Suppressor macrophage treated with lipopolysaccharide for 4 hours (primary cell): ENCODE measurements around the gene HIPK4.
"Not testable (repeated sequence)": the region's sequence is repeated elsewhere in the genome, so short reads cannot be mapped to it uniquely, and the experiment has no call there.

ENCODE experiments used
- DNase-seq: peaks from one replicate; pipeline ENCODE4 v3.0.0-alpha.2; 2020

Gene HIPK4

DNA sequence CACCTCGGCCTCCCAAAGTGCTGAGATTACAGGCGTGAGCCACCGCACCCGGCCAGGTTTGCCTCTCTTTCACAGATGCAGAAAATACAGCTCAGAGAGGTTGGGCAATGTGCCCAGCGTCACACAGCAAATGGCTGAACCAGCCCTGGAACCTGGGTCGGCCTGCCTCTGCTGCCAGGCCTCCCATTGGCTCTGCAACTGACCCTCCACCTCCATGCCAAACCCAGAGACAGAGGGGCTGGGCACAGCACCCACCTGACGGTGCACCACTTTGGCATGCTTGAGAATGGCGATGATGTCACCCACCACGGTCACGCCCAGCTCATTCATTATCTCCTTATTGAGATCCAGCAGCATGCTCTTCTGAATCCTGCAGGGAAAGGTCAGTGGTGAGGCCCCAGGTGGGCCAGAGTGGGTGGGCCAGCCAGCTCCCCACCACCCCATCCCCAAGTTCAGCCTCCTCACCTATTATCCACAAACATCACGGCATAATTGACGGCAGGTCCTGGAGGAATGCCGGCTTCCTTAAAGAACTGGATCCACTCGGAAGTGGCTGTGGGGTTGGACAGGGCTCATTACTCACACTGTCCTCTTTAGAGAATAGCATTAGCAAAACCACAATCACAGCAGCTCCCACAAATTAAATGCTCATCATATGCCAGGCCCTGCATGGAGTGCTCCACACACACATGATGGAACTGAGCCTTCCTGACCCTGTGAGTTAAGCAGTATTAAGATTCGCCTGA is 54.0 kb downstream of the HIPK4 start:
- no peak for DNase-seq

DNA sequence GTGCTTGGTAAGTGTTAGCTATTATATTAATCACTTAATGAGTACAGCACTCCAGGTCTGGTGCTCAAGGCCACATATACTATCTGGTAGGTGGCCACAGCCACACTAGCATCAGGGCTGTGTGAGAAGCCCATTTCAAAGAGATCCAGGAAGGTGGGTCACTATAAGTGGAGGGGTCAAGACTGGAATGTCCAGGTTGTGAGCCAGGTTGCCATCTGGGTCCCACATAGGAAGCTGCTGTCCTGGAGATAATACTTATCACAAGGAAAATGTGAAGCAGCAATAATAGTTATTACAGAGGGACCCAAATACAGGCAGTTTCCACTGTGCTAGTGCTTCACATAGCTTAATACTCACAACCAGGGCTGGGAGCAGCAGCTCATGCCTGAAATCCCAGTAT is 54.9 kb downstream of the HIPK4 start:
- no peak for DNase-seq

DNA sequence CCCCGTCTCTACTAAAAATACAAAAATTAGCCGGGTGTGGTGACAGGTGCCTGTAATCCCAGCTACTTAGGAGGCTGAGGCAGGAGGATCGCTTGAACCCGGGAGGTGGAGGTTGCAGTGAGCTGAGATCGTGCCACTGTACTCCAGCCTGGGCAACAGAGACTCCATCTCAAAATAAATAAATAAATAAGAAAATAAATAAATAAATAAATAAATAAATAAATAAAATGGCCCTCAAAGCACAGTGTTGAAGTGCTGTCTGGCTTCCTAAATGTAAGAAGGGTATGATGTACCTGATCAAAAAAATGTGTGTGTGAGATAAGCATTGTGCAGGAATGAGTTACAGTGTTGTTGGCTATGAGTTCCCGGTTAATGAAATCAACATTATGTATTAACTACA is 56.9 kb downstream of the HIPK4 start:
- DNase-seq, result not testable (repeated sequence)

DNA sequence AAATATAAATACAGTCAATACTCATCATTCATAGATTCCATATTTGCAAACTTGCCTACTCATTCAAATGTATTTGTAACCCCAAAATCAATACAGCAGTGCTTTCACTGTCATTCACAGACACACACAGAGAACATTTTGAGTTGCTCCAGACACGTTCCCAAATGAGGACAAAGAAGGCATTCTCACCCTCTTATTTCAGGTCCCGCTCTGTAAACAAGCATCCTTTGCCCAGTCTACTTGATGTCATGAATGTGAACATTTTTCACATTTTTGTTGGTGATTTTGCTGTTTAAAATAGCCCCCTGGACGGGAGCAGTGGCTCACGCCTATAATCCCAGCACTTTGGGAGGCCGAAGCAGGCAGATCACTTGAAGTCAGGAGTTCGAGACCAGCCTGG is 57.3 kb downstream of the HIPK4 start:
- no peak for DNase-seq

DNA sequence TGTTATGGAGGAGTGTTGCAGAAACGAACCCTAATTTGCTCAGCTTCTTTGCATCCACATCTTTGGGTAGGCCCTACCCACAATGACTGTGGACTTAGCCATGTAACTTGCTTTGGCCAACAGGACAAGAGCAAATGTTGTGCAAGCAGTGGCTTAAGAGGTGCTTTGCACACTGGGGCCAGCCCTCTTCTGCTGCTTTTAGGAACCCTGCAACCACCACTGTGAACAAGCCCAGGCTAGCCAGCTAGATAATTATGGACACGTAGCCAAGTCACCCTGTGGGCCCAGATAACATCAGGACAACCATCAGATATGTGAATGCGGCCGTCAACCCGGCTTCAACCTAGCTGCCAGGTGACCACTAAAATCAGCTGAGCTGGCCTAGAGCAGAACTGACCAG is 58.9 kb downstream of the HIPK4 start:
- DNase-seq, result no peak
